ENCODE measurements around the gene XRCC6.
"Not testable (repeated sequence)": the region's sequence is repeated elsewhere in the genome, so short reads cannot be mapped to it uniquely, and the experiment has no call there.

Gene XRCC6

DNA sequence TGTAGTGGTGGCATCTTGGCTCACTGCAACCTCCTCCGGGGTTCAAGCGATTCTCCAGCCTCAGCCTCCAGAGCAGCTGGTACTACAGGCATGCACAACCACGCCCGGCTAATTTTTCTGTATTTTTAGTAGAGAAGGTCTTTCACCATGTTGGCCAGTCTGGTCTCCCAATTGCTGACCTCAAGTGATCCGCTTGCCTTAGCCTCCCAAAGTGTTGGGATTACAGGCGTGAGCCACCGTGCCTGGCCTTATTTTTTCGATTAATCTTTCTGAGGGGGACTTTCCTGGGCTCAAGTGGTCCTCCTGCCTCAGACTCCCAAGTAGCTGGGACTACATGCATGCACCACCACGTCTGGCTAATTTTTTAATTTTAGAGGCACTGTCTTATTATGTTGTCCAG is 62.0 kb downstream of the XRCC6 start (continued):
- TF ChIP-seq ZFP3 (CRISPR knock-in tag; IDR thresholded peaks at IDR 0.05) (no peak), ESRRG (CRISPR knock-in tag; IDR thresholded peaks at IDR 0.05) (no peak)

DNA sequence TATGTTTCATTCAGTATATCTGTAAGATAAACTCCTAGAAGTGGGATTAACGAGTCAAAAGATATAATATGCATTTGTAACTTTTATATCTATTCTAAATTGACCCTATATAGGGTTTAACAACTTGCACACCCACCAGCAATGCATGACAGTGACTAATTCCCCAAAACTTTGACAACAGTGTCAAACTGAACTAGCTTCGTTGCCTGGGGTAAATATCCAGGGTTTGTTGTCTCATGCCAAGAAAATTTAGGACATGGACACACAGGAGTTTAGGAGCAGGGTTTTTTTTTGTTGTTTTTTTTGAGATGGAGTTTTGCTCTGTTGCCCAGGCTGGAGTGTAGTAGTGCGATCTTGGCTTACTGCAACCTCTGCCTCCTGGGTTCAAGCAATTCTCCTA is 62.5 kb downstream of the XRCC6 start:
- TF ChIP-seq, protein P1, sequence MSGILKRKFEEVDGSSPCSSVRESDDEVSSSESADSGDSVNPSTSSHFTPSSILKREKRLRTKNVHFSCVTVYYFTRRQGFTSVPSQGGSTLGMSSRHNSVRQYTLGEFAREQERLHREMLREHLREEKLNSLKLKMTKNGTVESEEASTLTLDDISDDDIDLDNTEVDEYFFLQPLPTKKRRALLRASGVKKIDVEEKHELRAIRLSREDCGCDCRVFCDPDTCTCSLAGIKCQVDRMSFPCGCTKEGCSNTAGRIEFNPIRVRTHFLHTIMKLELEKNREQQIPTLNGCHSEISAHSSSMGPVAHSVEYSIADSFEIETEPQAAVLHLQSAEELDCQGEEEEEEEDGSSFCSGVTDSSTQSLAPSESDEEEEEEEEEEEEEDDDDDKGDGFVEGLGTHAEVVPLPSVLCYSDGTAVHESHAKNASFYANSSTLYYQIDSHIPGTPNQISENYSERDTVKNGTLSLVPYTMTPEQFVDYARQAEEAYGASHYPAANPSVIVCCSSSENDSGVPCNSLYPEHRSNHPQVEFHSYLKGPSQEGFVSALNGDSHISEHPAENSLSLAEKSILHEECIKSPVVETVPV (CRISPR knock-in tag; IDR thresholded peaks at IDR 0.05): no peak
- TF ChIP-seq, protein P2, sequence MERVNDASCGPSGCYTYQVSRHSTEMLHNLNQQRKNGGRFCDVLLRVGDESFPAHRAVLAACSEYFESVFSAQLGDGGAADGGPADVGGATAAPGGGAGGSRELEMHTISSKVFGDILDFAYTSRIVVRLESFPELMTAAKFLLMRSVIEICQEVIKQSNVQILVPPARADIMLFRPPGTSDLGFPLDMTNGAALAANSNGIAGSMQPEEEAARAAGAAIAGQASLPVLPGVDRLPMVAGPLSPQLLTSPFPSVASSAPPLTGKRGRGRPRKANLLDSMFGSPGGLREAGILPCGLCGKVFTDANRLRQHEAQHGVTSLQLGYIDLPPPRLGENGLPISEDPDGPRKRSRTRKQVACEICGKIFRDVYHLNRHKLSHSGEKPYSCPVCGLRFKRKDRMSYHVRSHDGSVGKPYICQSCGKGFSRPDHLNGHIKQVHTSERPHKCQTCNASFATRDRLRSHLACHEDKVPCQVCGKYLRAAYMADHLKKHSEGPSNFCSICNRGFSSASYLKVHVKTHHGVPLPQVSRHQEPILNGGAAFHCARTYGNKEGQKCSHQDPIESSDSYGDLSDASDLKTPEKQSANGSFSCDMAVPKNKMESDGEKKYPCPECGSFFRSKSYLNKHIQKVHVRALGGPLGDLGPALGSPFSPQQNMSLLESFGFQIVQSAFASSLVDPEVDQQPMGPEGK (CRISPR knock-in tag; IDR thresholded peaks at IDR 0.05; ENCODE audit: borderline replicate concordance): no peak
- TF ChIP-seq OSR1 (CRISPR knock-in tag; IDR thresholded peaks at IDR 0.05) (no peak), ZNF8 (CRISPR knock-in tag; IDR thresholded peaks at IDR 0.05) (no peak), PPARA (CRISPR knock-in tag; IDR thresholded peaks at IDR 0.05; ENCODE audit: borderline replicate concordance) (no peak), CSDC2 (CRISPR knock-in tag; IDR thresholded peaks at IDR 0.05) (no peak), RARB (CRISPR knock-in tag; IDR thresholded peaks at IDR 0.05) (no peak), TOX (CRISPR knock-in tag; IDR thresholded peaks at IDR 0.05; ENCODE audit: borderline replicate concordance) (no peak)
- TF ChIP-seq, protein P3, sequence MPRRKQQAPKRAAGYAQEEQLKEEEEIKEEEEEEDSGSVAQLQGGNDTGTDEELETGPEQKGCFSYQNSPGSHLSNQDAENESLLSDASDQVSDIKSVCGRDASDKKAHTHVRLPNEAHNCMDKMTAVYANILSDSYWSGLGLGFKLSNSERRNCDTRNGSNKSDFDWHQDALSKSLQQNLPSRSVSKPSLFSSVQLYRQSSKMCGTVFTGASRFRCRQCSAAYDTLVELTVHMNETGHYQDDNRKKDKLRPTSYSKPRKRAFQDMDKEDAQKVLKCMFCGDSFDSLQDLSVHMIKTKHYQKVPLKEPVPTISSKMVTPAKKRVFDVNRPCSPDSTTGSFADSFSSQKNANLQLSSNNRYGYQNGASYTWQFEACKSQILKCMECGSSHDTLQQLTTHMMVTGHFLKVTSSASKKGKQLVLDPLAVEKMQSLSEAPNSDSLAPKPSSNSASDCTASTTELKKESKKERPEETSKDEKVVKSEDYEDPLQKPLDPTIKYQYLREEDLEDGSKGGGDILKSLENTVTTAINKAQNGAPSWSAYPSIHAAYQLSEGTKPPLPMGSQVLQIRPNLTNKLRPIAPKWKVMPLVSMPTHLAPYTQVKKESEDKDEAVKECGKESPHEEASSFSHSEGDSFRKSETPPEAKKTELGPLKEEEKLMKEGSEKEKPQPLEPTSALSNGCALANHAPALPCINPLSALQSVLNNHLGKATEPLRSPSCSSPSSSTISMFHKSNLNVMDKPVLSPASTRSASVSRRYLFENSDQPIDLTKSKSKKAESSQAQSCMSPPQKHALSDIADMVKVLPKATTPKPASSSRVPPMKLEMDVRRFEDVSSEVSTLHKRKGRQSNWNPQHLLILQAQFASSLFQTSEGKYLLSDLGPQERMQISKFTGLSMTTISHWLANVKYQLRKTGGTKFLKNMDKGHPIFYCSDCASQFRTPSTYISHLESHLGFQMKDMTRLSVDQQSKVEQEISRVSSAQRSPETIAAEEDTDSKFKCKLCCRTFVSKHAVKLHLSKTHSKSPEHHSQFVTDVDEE (CRISPR knock-in tag; IDR thresholded peaks at IDR 0.05): no peak
- TF ChIP-seq, protein P4, sequence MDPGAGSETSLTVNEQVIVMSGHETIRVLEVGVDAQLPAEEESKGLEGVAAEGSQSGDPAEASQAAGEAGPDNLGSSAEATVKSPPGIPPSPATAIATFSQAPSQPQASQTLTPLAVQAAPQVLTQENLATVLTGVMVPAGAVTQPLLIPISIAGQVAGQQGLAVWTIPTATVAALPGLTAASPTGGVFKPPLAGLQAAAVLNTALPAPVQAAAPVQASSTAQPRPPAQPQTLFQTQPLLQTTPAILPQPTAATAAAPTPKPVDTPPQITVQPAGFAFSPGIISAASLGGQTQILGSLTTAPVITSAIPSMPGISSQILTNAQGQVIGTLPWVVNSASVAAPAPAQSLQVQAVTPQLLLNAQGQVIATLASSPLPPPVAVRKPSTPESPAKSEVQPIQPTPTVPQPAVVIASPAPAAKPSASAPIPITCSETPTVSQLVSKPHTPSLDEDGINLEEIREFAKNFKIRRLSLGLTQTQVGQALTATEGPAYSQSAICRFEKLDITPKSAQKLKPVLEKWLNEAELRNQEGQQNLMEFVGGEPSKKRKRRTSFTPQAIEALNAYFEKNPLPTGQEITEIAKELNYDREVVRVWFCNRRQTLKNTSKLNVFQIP (CRISPR knock-in tag; IDR thresholded peaks at IDR 0.05; ENCODE audit: borderline replicate concordance, low read depth): no peak
- TF ChIP-seq, protein P5, sequence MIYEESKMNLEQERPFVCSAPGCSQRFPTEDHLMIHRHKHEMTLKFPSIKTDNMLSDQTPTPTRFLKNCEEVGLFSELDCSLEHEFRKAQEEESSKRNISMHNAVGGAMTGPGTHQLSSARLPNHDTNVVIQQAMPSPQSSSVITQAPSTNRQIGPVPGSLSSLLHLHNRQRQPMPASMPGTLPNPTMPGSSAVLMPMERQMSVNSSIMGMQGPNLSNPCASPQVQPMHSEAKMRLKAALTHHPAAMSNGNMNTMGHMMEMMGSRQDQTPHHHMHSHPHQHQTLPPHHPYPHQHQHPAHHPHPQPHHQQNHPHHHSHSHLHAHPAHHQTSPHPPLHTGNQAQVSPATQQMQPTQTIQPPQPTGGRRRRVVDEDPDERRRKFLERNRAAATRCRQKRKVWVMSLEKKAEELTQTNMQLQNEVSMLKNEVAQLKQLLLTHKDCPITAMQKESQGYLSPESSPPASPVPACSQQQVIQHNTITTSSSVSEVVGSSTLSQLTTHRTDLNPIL (CRISPR knock-in tag; IDR thresholded peaks at IDR 0.05; ENCODE audit: low read depth): no peak
- no peak for ATAC-seq

DNA sequence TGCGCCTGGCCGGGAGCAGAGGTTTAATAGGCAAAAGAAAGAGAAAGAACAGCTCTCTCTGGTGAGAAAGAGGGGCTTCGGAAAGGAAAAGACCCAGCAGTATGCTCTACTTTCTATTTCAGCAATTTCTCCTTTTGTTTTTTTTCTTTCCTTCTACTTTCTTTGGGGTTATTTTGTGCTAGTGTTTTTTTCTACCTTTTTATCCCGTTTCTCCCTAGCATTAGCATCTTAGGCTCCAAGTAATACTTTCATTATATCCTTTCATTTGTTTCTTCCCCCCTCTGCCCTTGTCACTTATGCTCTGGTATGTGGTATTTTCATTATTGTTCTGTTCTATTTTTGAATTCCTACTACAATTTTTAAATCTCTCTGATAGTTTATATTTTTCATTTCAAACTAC is 63.1 kb downstream of the XRCC6 start:
- TF ChIP-seq ZNF70 (CRISPR knock-in tag; IDR thresholded peaks at IDR 0.05) (no peak), ZFP3 (CRISPR knock-in tag; IDR thresholded peaks at IDR 0.05) (no peak), ISL1 (CRISPR knock-in tag; IDR thresholded peaks at IDR 0.05) (no peak), ZNF565 (CRISPR knock-in tag; conservative IDR thresholded peaks at IDR 0.05; ENCODE audit: low read depth) (no peak), SNAI2 (CRISPR knock-in tag; IDR thresholded peaks at IDR 0.05) (no peak), ZNF8 (CRISPR knock-in tag; IDR thresholded peaks at IDR 0.05) (no peak), CSDC2 (CRISPR knock-in tag; IDR thresholded peaks at IDR 0.05) (no peak), ZC3H10 (CRISPR knock-in tag; IDR thresholded peaks at IDR 0.05) (no peak), GLIS3 (CRISPR knock-in tag; IDR thresholded peaks at IDR 0.05) (no peak)
- TF ChIP-seq, protein P1 (CRISPR knock-in tag; IDR thresholded peaks at IDR 0.05): no peak
- TF ChIP-seq, protein P5 (CRISPR knock-in tag; IDR thresholded peaks at IDR 0.05; ENCODE audit: low read depth): no peak
- TF ChIP-seq, protein P3 (CRISPR knock-in tag; IDR thresholded peaks at IDR 0.05): no peak
- no peak for ATAC-seq

DNA sequence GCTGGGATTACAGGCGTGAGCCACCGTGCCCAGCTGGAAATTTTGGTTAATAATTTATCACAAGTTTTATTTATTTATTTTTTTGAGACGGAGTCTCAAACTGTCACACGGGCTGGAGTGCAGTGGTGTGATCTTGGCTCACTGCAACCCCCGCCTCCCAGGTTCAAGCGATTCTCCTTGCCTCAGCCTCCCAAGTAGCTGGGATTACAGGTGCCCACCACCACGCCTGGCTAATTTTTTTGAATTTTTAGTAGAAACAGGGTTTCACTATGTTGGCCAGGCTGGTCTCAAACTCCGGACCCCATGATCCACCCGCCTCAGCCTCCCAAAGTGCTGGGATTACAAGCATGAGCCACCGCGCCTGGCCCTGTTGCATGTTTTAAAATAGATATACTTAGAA is 65.8 kb downstream of the XRCC6 start:
- ATAC-seq: not testable (repeated sequence)

All from SK-N-SH treated with all-trans-retinoic acid at 6 μM for 48 hours (cell line).